ENCODE measurements around the gene SAMD1.
A peak's percentile ranks its signal among the peaks of the same experiment; 100 is the strongest.

SAMD1 gene

GRCh38 chr19:14119644-14120496, 29.3 kb upstream of the SAMD1 start:
- Histone ChIP-seq H3K36me3 (ENCODE audit: control insufficient read depth, insufficient read depth, low read length) (peaks cover 6% of the 10 kb centered on the region; the same call in 1 of the 2 replicates), H3K9me3 (ENCODE audit: control insufficient read depth, insufficient read depth, low read length) (no peaks in the 10 kb centered on the region), H3K4me3 (ENCODE audit: low read length) (no peak overlapping the region), H3K4me1 (ENCODE audit: control insufficient read depth, insufficient read depth, low read length) (no peaks in the 10 kb centered on the region; the same call in 1 of the 2 replicates), H3K27ac (ENCODE audit: low read length) (no peak overlapping the region), H3K27me3 (ENCODE audit: control insufficient read depth, insufficient read depth, low read length) (no peaks in the 10 kb centered on the region)
- WGBS (ENCODE audit: insufficient coverage, insufficient read length) = no CpG with 5 or more reads among the region's 7 CpGs
- DNase-seq (ENCODE audit: low read depth, low spot score) = no peak

GRCh38 chr19:14119146-14119545, 28.6 kb upstream of the SAMD1 start:
- no CpG with 5 or more reads among the region's 3 CpGs for WGBS (ENCODE audit: insufficient coverage, insufficient read length)
- no peaks in the 10 kb centered on the region; the same call in 1 of the 2 replicates for H3K4me1 ChIP-seq (ENCODE audit: control insufficient read depth, insufficient read depth, low read length)

GRCh38 chr19:14118165-14119051, 27.9 kb upstream of the SAMD1 start:
- H3K9me3 ChIP-seq (ENCODE audit: control insufficient read depth, insufficient read depth, low read length) = no peaks in the 10 kb centered on the region
- peaks cover 2% of the 10 kb centered on the region; the same call in 1 of the 2 replicates for H3K4me1 ChIP-seq (ENCODE audit: control insufficient read depth, insufficient read depth, low read length)
- DNase-seq (ENCODE audit: low read depth, low spot score) = no peak
- H3K4me3 ChIP-seq (ENCODE audit: low read length) = peak overlapping the region; percentile 42; the same call in 1 of the 2 replicates
- WGBS (ENCODE audit: insufficient coverage, insufficient read length) = no CpG with 5 or more reads among the region's 61 CpGs
- no peak overlapping the region for H3K27ac ChIP-seq (ENCODE audit: low read length)
- H3K36me3 ChIP-seq (ENCODE audit: control insufficient read depth, insufficient read depth, low read length) = 0 out of 2 replicates have a peak, but pooled peaks cover 2% of the 10 kb centered on the region
- no peaks in the 10 kb centered on the region for H3K27me3 ChIP-seq (ENCODE audit: control insufficient read depth, insufficient read depth, low read length)

More at GRCh38 chr19:14119146-14119545, 28.6 kb upstream of the SAMD1 start:
- Histone ChIP-seq H3K27ac (ENCODE audit: low read length) (no peak overlapping the region), H3K27me3 (ENCODE audit: control insufficient read depth, insufficient read depth, low read length) (no peaks in the 10 kb centered on the region), H3K9me3 (ENCODE audit: control insufficient read depth, insufficient read depth, low read length) (no peaks in the 10 kb centered on the region), H3K4me3 (ENCODE audit: low read length) (no peak overlapping the region), H3K36me3 (ENCODE audit: control insufficient read depth, insufficient read depth, low read length) (0 out of 2 replicates have a peak, but pooled peaks cover 2% of the 10 kb centered on the region)
- no peak for DNase-seq (ENCODE audit: low read depth, low spot score)

GRCh38 chr19:14117668-14118164, 27.2 kb upstream of the SAMD1 start, which contains the start of gene PRKACA:
Gene PRKACA (minus strand): TSS chr19:14117762. CDS start chr19:14117547, 215 bp downstream.
- Histone ChIP-seq H3K27ac (ENCODE audit: low read length) (no peak within 1 kb of the TSS), H3K27me3 (ENCODE audit: control insufficient read depth, insufficient read depth, low read length) (no peaks in the 10 kb centered on the region), H3K4me3 (ENCODE audit: low read length) (peak within 1 kb of the TSS; percentile 76; the same call in 1 of the 2 replicates), H3K9me3 (ENCODE audit: control insufficient read depth, insufficient read depth, low read length) (no peaks in the 10 kb centered on the region), H3K4me1 (ENCODE audit: control insufficient read depth, insufficient read depth, low read length) (peaks cover 4% of the 10 kb centered on the region; the same call in 1 of the 2 replicates), H3K36me3 (ENCODE audit: control insufficient read depth, insufficient read depth, low read length) (0 out of 2 replicates have a peak, but pooled peaks cover 2% of the 10 kb centered on the region)
- DNase-seq (ENCODE audit: low read depth, low spot score) = peak; percentile 98
- no CpG with 5 or more reads among the region's 67 CpGs for WGBS (ENCODE audit: insufficient coverage, insufficient read length)

- H3K4me3 ChIP-seq (ENCODE audit: low read length) = peak overlapping the region; percentile 76; the same call in 1 of the 2 replicates
- H3K4me1 ChIP-seq (ENCODE audit: control insufficient read depth, insufficient read depth, low read length) = peaks cover 7% of the 10 kb centered on the region
- H3K27ac ChIP-seq (ENCODE audit: low read length) = no peak overlapping the region
- H3K36me3 ChIP-seq (ENCODE audit: control insufficient read depth, insufficient read depth, low read length) = 0 out of 2 replicates have a peak, but pooled peaks cover 2% of the 10 kb centered on the region
- DNase-seq (ENCODE audit: low read depth, low spot score) = no peak
- no CpG with 5 or more reads among the region's 33 CpGs for WGBS (ENCODE audit: insufficient coverage, insufficient read length)
- H3K27me3 ChIP-seq (ENCODE audit: control insufficient read depth, insufficient read depth, low read length) = no peaks in the 10 kb centered on the region
- no peaks in the 10 kb centered on the region for H3K9me3 ChIP-seq (ENCODE audit: control insufficient read depth, insufficient read depth, low read length)
Measured at GRCh38 chr19:14116918-14117578, 26.5 kb upstream of the SAMD1 start.

- no peak for DNase-seq (ENCODE audit: low read depth, low spot score)
- Histone ChIP-seq H3K36me3 (ENCODE audit: control insufficient read depth, insufficient read depth, low read length) (0 out of 2 replicates have a peak, but pooled peaks cover 2% of the 10 kb centered on the region), H3K4me3 (ENCODE audit: low read length) (no peak overlapping the region), H3K4me1 (ENCODE audit: control insufficient read depth, insufficient read depth, low read length) (peaks cover 7% of the 10 kb centered on the region), H3K27me3 (ENCODE audit: control insufficient read depth, insufficient read depth, low read length) (no peaks in the 10 kb centered on the region), H3K9me3 (ENCODE audit: control insufficient read depth, insufficient read depth, low read length) (no peaks in the 10 kb centered on the region), H3K27ac (ENCODE audit: low read length) (no peak overlapping the region)
- WGBS (ENCODE audit: insufficient coverage, insufficient read length) = no CpG with 5 or more reads among the region's 6 CpGs
Measured at GRCh38 chr19:14116525-14116917, 26.0 kb upstream of the SAMD1 start.

- DNase-seq (ENCODE audit: low read depth, low spot score) = no peak
- no peak overlapping the region for H3K4me3 ChIP-seq (ENCODE audit: low read length)
- H3K4me1 ChIP-seq (ENCODE audit: control insufficient read depth, insufficient read depth, low read length) = peaks cover 7% of the 10 kb centered on the region
- H3K9me3 ChIP-seq (ENCODE audit: control insufficient read depth, insufficient read depth, low read length) = no peaks in the 10 kb centered on the region
- H3K27ac ChIP-seq (ENCODE audit: low read length) = no peak overlapping the region
- H3K27me3 ChIP-seq (ENCODE audit: control insufficient read depth, insufficient read depth, low read length) = no peaks in the 10 kb centered on the region
- no CpG with 5 or more reads among the region's 5 CpGs for WGBS (ENCODE audit: insufficient coverage, insufficient read length)
- H3K36me3 ChIP-seq (ENCODE audit: control insufficient read depth, insufficient read depth, low read length) = no peaks in the 10 kb centered on the region
Measured at GRCh38 chr19:14115756-14116155, 25.2 kb upstream of the SAMD1 start.

GRCh38 chr19:14114854-14115253, 24.3 kb upstream of the SAMD1 start:
- no peak overlapping the region for H3K4me3 ChIP-seq (ENCODE audit: low read length)
- no peaks in the 10 kb centered on the region for H3K27me3 ChIP-seq (ENCODE audit: control insufficient read depth, insufficient read depth, low read length)
- no peaks in the 10 kb centered on the region for H3K9me3 ChIP-seq (ENCODE audit: control insufficient read depth, insufficient read depth, low read length)
- no peaks in the 10 kb centered on the region for H3K36me3 ChIP-seq (ENCODE audit: control insufficient read depth, insufficient read depth, low read length)
- peaks cover 7% of the 10 kb centered on the region for H3K4me1 ChIP-seq (ENCODE audit: control insufficient read depth, insufficient read depth, low read length)
- H3K27ac ChIP-seq (ENCODE audit: low read length) = no peak overlapping the region
- DNase-seq (ENCODE audit: low read depth, low spot score) = no peak
- no CpG with 5 or more reads among the region's 9 CpGs for WGBS (ENCODE audit: insufficient coverage, insufficient read length)

- peaks cover 7% of the 10 kb centered on the region for H3K4me1 ChIP-seq (ENCODE audit: control insufficient read depth, insufficient read depth, low read length)
- H3K27ac ChIP-seq (ENCODE audit: low read length) = no peak overlapping the region
- H3K36me3 ChIP-seq (ENCODE audit: control insufficient read depth, insufficient read depth, low read length) = no peaks in the 10 kb centered on the region
- no CpG with 5 or more reads among the region's 7 CpGs for WGBS (ENCODE audit: insufficient coverage, insufficient read length)
- no peaks in the 10 kb centered on the region for H3K9me3 ChIP-seq (ENCODE audit: control insufficient read depth, insufficient read depth, low read length)
- no peak for DNase-seq (ENCODE audit: low read depth, low spot score)
- H3K4me3 ChIP-seq (ENCODE audit: low read length) = no peak overlapping the region
- no peaks in the 10 kb centered on the region for H3K27me3 ChIP-seq (ENCODE audit: control insufficient read depth, insufficient read depth, low read length)
Measured at GRCh38 chr19:14114439-14114838, 23.9 kb upstream of the SAMD1 start.
